DMS53 (cell line): ENCODE data around the gene FANCI.

Experiments used
- DNase-seq: peaks from one replicate; lab custom pipeline; 2025; lab: John Stamatoyannopoulos, UW

FANCI gene

DNA sequence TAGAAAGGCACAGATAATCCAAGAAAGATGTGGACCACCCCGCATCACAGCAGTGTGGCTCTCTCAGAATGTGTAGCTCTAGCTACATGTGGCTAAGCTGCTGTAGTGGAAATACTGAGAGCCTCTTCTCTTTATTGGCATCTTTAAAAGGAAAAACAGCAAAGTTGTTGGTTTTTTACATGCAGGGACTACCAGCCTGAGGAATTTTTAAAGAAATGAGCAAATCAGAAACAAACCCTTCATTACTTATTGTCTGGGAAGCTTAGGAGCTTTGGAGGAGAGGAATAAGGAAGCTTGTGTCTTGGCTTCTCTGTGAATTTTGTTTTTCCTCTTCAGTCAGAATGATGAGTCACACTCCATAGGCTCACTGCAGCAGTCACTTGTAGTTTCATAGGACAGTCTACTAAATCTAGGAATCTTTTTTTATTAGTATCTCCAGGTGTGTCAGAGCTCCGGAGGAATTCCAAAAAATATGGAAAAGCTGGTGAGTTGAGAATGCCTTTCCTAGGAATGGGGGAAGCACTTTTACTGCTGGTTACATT is 63.3 kb downstream of the FANCI start:
- DNase-seq = peak; percentile 11

DNA sequence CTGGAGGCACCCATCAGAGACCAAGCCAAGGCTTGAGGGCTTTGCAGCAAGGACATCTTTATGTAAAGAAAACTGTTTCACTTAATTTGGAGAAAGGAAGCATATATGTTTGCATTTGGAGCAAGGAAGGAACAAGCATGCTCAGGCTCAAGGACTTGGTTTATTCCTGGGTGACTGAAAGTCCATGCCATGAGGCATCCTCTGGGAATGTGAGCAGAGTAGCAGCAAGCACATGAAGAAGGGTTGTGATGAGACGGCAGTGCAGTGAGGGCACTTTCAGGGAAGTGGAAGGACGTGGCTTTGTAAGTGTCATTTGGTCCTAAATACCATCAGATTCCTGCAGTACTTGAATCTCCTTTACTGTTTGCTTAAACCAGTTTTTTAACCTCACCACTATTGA is 64.0 kb downstream of the FANCI start:
- DNase-seq = no peak

DNA sequence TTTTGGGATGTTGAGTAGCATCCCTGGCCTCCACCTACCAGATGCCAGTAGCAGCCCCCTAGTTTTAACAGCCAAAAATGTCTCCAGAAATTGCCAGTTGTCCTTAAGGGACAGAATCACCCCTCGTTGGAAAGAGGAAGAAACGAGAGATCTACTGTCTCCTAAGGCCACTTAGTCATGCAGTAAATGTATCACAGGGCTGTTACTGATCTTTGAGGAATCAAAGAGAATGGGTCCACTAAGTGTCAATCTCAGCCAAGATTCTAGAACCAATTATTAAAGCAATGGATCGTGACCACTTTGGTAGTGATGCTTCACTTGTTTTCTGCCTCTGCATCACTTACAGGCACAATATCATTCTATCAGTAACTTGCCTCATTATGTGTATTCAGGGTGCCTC is 64.5 kb downstream of the FANCI start:
- DNase-seq = no peak

DNA sequence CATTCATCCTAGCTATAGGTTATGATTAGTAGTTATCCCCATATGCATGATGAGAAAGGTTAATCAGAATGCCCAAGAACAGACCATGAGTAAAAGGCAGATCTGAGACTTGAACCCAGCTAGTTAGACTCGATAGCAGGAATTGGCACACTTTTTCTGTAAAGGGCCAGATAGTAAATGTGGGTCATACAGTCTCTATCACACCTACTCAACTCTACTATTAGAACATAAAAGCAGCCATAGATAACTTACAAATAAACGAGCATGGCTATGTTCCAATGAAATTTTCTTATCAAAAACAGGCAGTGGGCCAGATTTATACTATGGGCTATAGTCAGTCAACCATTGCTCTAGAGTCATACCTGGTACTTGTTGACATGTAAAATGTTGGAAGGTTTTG is 66.2 kb downstream of the FANCI start:
- no peak for DNase-seq

DNA sequence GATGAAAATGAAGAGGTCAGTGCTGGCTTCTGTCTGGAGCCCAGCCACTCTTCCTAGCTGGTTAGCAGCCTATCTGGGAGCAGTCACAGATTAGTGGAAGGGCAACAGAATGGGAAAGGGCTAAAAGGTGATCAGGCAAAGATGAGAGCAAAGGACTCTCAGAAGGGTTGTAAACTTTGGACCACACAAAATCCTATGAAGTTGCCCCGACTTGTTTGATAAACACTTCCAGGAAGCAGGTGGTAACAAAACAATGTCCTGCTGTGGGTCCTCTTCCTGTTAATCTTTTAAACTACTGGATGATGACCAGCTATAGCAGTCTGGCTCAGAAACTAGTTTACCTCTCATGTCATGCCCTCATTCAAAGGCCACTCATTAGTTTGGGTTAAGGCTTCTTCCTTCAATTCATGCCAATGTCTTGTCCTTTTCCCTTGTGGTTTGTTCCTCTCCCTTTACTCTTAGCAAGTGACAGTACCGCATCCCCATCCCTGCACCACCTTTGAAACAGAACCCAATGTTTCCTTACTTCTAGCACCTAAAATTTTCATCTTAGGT is 71.7 kb downstream of the FANCI start:
- DNase-seq = no peak

DNA sequence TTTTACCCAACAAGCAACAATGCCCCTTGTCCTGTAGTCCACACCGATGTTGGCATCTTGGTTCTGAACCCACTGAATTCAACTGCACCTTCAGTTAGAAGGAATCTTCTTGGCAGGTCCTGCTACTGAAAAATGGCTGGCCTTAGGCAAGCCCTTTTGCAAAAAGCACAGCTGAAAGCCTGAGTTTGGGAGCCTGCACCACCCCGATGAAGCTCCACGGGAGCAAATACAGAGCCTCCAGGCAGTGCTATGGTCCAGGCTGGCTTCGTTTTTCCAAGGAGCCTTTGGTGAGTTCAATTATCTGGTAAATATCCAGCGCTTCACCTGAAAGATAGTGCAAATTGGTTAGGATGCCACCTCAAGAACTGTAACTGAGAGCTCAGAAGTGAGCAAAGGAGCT is 72.7 kb downstream of the FANCI start:
- DNase-seq = no peak

DNA sequence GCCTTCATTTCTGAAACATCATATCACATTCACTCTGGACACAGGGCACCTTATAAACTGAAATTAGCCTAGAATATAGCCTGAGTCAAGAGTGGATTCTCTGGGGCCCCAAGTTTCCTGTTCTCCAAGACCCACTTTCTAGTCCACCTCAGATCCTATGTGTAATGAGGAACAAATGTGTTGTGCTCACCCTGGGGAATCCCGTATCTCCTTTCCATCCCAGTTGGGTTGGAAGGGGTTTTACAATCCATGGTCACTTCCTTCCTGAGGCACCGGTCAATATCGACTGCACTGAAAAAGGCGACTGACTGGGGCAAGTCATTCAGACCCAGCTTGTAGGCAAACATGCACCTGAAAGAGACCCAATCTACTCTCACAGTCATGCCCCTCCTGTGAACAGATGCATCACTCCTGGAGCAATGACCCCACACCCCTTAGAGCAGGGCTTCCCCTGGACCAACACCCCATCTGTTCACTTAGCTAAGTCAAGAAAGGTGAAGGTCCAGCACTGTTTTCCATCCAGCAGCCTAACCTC is 73.5 kb downstream of the FANCI start:
- DNase-seq = no peak

DNA sequence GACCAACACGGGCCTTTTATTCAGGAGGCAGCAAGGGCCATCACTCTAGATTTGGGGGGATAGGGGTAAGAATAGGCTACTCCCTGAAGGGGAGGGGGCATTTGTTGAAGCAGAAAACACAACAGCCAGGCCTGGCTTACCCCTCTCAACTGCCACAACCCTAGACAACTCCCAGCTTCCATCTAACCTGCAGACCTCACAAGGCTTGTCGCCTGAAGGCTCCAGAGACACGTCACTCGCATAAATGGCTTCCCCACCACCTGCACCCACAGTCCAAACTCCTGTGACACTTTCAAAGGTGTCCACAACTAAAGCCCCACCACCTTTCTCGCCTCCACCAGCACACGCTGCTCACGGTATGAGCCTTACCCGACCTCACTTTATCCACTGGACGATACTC is 75.9 kb downstream of the FANCI start:
- DNase-seq = no peak

DNA sequence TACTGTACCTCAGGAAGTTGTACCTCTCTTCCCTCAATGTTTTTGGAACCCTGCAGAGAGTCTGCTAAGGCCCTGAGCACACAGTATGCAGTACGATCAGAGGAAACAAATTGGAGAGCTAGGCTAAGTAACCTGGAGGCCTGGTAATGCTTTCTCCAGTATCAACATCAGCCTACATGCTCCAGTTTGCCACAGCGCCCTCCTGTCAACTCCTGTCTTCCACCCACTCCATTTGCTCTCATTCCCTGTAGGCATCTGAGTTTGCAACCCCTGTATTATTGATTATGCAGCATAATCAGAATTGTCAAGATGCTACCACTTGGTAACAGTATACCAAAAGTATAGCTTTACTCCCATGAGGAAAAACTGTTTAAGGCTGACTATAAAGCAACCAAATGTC is 76.4 kb downstream of the FANCI start:
- DNase-seq = no peak

DNA sequence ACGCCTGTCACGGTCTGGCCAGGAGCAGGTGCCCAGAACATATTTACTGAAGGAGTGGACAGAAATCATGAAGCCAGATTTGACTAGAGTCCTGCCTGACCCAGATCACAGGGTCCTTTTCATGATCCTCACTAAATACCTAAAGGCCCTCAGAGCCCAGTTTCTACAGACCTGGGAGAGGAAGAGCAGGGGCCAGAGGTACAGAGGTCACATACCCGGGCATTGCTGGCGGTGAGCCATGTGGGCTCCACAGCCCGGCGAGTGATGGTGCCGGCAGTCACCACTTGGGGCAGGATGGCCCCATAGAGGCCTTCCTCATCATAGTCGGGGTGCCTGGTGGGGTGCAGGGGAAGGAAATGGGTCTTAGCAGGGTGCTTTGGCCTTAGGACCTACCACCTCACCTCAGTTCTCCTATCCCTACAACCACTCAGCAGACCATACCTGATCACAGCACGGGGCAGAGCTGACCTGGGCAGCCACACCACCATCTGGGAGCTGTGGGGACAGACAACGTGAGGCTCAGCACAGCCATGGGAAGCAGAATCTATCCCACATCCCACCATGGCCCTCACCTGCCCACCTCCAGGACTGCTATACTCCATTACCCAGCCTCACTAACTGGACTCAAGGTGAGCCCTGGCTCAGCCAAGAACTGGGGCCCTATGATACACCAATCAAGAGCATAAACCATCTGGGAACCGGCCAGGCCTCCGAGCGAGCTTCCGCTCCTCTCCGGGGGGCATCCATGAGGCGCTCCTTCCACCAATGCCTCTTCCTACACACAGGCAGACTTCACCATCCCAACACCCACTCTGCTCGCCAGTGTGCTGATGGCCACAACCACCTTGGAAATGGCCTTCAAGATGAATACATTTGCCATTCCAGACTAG is 78.0 kb downstream of the FANCI start:
- no peak for DNase-seq

DNA sequence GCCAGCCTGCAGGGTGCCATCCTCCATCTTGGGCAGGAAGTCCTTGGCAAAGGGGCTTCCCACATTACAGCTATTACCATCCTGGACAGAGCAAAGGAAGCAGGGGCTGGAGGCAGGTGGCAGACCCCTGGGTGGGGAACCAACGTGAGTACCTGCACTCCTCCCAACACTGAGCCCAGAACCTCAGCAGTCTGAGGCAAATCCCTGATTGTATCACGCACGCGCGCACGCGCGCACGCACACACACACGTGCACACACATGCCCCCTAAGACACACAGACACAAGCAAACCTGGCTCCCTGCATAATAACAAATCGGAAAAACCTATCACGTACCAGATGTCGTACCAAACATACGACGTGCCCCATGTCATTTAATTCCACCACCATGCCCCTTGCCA is 79.0 kb downstream of the FANCI start:
- DNase-seq = no peak

DNA sequence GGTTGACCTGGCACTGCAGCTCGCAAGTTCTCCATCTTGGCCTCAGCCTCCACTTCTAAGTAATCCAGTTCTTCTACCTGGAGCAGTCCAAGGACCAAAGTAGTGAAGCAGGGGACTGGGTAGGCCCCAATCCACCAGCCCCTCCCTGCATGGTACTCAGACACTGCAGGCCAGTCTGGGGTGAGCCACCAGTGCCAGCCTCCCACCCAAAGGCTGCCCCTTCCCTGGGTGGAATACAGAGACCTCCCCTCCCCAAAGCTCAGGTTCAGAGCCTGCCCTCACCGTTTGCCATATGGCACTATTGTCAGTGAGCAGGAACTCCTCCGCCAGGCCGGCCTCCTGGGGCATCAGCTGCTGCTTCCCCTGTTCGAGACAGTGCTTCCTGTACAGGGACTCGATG is 80.0 kb downstream of the FANCI start:
- DNase-seq = no peak

DNA sequence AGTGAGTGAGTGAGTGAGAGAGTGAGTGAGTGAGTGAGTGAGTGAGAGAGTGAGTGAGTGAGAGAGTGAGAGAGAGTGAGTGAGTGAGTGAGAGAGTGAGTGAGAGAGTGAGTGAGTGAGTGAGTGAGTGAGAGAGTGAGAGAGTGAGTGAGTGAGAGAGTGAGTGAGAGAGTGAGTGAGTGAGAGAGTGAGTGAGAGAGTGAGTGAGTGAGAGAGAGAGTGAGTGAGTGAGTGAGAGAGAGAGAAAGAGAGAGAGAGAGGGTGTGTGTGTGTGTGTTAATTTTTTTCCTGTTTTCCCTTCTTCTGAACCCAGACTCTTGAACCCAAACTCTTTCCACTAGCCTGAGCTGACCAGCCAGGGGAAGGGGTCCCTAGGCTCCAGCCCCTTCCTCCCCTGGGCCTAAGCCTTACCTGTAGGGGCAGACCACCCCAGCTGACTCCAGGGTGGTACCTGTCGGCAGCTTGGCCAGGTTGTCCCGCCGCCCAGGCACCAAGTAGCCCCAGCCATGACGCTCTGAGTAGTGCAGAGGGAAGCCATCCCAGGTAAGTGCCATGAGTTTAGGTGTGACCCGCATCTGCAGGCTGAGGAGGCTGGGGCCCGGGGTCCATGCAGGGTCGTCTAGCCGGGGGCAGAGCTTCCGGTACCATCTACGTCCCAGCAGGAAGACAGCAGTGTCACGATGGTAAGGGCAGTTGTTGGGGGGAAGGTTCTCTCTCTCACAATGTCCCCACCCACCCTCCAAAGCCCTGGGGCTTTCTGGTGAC is 81.4 kb downstream of the FANCI start:
- DNase-seq = no peak

DNA sequence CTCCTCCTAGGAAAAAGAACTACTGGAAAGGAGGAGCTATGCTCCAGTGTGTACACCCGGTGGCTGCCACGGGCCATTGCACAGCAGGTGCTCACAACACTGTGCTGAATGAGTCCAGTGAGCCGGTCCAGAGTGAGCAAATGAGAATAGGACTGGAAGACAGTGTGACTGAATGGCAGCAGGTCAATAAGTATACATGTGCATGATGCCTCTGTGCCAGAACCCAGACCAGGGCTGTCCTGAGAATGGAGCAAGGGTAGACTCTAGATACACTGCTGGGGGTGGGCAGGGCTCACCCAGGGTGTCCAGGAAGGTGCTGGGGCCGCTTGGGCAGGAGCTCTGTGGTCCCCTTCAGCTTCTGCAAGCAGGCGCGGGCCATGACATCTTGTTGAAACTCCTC is 82.5 kb downstream of the FANCI start:
- peak; percentile 62 for DNase-seq

DNA sequence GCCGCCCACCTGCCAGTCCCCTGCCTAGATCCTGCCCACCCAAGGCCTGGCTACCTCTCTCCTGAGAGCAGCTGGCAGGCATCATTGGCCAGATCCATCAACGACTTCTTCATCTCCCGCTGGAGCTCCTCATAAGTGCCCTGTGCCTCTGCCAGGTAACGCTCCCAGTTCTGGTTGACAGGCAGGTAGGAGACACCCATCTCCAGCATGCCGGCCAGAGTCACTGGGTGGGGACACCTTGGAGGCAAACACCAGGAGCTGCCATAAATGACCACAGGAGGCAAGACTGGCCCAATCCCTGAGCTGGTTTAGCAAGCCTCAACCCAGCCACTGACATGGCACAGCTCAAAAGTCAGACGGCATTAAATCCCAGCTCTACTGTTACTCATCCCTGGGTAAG is 83.3 kb downstream of the FANCI start:
- DNase-seq = no peak

DNA sequence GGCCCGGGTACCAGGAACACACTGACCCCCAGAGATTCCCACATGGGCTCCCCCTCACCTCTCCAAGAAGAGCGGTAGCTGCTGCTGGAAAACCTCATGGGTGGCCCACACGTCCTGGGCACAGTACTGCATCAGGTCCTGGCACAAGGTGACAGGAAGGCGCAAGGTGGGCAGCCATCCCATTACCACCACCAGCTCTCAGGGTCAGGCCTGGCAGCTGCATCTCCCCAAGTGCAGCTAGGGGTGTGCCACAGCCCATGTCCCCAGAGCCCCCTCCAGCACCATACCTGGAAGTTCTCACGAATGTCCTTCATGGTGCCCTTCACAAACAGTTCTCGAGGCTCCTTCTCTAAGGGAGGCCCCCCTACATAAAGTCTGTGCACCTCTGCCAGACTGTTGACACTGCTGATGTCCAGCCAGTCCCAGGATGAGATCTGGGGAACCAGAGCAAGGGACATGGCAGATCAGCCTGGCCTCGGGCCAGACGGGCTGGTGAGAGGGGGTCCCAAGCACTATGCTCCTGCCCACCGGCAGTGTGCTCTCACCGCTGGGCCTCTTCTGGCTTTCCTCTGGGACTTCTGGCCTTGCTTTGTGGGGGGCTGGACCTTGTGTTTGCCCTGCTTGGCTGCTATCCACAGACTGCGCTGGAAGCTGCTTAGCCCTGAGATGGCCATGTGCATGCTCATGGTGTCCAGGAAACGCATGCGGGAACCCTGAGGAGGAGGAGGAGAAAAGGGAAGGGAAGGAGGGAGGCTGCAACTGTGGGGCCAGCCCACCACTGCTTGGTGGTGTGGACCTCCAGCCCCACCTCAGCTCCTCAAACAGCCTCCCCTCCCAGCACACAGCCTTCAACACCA is 84.8 kb downstream of the FANCI start:
- no peak for DNase-seq

DNA sequence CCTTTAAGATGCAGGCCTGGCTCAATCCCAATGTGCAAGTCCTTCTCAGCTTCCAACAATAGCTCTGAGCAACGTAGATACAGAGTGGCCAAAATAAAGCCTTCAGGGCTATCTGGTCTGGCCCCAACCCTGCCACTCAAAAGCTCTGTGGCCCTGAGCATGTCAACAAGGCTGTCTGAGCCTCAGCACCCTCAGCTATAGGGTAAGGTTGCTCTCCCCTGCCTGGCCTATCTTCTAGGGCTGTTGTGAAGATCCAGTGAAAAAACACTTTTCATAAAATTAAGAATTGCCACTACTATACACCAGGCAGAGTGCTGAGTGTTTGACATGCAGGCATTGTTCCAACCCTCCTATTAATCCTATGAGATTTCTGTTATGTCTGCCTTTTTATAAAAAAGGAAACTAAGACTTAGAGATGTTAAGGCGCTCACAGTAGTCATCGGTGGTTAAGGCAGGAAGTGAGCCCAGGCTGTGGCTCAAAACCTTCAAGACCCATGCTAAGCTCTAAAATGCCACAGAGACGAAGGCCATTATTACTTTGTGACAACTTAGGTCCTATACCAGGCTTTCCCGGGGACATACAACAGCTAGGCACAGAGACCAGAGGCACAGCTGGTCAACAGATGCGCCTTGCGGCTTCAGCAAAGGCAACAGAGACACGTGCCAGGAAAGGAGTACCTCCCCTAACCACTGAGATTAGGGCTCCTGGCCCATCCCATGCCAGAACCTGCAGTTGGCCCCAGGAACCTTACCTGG is 85.7 kb downstream of the FANCI start:
- no peak for DNase-seq

DNA sequence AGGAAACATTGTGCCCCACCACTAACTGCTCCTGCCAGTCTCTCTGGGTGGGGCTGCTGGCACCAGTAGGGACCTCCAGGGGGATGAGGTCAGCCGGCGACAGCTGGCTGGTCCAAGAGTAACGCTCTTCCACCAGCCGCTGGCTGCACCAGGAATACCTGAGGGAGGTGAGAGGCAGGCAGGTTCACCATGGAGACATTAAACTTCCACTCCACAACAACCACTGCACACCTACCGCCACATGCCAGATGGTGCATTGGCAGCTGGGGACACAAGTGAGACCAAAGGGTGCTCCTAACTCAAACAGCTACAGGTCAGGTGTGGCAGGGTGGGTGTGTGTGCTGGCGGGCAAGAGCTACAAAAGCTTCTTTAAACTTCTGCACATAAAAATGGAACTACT is 86.3 kb downstream of the FANCI start:
- no peak for DNase-seq

DNA sequence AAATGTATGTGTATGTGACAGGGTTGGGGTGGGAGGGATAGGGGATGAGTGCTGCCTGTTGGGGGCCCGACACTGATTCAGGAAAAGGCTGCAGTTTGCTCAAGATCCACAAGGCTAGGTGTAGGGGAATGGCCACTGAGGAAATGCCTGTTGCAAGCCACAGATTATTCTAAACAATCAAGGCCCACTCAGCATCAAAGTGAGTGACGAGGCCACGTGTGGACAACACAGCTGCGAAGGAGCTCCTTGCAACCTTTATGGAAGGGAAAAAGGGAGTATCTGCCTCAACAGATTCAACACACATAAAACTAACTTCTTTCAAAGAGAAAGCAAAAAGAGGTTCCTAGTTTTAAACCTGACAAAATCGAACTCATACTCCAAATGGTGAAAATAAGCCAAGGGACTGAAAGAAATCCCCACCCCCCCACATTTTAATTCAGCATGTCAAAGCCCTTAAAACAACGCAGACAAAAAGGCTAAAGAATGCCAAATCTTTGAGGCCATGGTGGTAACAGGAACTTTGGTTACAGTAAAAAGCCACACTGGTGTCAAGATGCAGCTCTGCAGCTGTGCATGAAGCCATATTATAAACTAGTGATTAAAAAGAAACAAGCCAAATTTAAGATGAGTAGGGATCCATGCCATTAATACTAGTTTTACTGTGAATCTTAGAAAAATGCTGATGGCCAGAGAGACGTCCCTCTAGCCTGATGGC is 87.3 kb downstream of the FANCI start:
- DNase-seq = no peak

DNA sequence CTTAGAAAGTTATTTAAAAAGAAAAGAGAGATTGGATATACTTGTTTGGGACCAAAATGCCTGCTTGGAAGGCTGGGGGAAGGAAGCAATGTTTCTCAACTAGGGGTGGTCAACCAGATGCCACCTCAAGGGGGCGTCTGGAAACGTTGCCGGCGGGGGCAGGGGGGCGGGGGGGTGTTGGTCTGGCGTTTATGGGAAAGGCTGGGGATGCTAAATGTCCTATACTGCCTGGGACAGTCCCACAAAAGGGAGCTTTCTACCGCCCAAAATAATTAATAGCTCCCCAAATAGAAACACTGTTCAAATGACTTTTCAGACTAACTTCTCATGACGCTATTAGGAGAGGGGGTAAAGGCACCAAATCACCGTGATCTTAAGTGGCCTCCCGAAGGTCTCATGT is 88.7 kb downstream of the FANCI start:
- peak; percentile 17 for DNase-seq
